ENCODE data around the gene KAZN. TPM values are rescaled to one million over a fixed set of nuclear protein-coding genes. Genes with fewer than 3 reads are reported as not detected.

The KAZN gene
- total RNA-seq, 1 donor from 2014 or later = 9.4 TPM

DNA sequence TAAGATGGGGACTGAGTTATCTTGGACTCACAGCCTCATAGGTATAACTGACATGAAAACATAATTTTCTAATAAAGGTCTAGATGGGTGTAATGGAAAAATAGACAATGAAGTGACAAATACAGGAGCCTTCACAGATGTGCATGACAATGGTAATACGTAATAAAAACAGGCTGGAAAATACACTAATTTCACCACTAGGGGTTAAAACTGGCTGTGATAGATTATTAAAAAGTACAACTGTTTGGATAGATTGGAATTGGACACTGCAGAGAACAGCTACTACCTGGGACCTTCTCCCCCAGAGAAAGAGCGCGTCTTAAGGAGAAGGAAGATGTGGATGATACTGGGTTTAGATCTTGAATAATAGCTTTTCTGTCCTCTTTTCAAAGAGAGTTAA is 9.8 kb downstream of the KAZN start:
- H3K4me3 Mint-ChIP-seq (ENCODE audit: unreplicated experiment) = no peak overlapping the region
- H3K27ac ChIP-seq (ENCODE audit: low read depth, low read length) = no peak overlapping the region
- H3K27ac Mint-ChIP-seq (ENCODE audit: unreplicated experiment) = no peak overlapping the region
- no peak overlapping the region for H3K9ac ChIP-seq (ENCODE audit: low read length)
- H3K79me2 ChIP-seq (ENCODE audit: insufficient read depth, low read length) = peaks cover 2% of the 10 kb centered on the region
- DNase-seq (ENCODE audit: low read depth) (no peak), FAIRE-seq (no peak)
- H3K9me3 ChIP-seq (ENCODE audit: insufficient read depth, low read depth, low read length) = no peaks in the 10 kb centered on the region
- no peaks in the 10 kb centered on the region for H3K36me3 Mint-ChIP-seq (ENCODE audit: low read depth, unreplicated experiment)
- H3K9me3 Mint-ChIP-seq (ENCODE audit: unreplicated experiment) = no peaks in the 10 kb centered on the region
- no peak overlapping the region for H3K4me2 ChIP-seq (ENCODE audit: low read length)
- H2AFZ ChIP-seq (ENCODE audit: low read depth, low read length) = no peak overlapping the region
- H3K36me3 ChIP-seq (ENCODE audit: insufficient read depth, low read length) = no peaks in the 10 kb centered on the region
- H3K4me1 Mint-ChIP-seq (ENCODE audit: low read depth, unreplicated experiment) = no peaks in the 10 kb centered on the region
- TF ChIP-seq CTCF (IDR thresholded peaks at IDR 0.05; ENCODE audit: insufficient read depth, low read depth, low read length) = peak; percentile 20
- TF ChIP-seq EZH2 (IDR thresholded peaks at IDR 0.05; ENCODE audit: insufficient read depth, low read length) = no peak
- no peaks in the 10 kb centered on the region for H4K20me1 ChIP-seq (ENCODE audit: insufficient read depth, low read length)
- peaks cover 35% of the 10 kb centered on the region for H3K27me3 Mint-ChIP-seq (ENCODE audit: low read depth, unreplicated experiment)
- peaks cover 2% of the 10 kb centered on the region for H3K27me3 ChIP-seq (ENCODE audit: insufficient read depth, low read length)
- H3K4me1 ChIP-seq (ENCODE audit: insufficient read depth, low read length) = no peaks in the 10 kb centered on the region
- no peak overlapping the region for H3K4me3 ChIP-seq (ENCODE audit: insufficient read depth, low read depth, low read length)

GRCh38 chr1:14610761-14611160 is 12.3 kb downstream of the KAZN start:
- Mint-ChIP-seq H3K27me3 (ENCODE audit: low read depth, unreplicated experiment) (peaks cover 30% of the 10 kb centered on the region), H3K4me1 (ENCODE audit: low read depth, unreplicated experiment) (no peaks in the 10 kb centered on the region), H3K4me3 (ENCODE audit: unreplicated experiment) (no peak overlapping the region), H3K9me3 (ENCODE audit: unreplicated experiment) (peaks cover 5% of the 10 kb centered on the region), H3K27ac (ENCODE audit: unreplicated experiment) (no peak overlapping the region), H3K36me3 (ENCODE audit: low read depth, unreplicated experiment) (no peaks in the 10 kb centered on the region)
- H3K9me3 ChIP-seq (ENCODE audit: insufficient read depth, low read depth, low read length) = no peaks in the 10 kb centered on the region
- peaks cover 2% of the 10 kb centered on the region for H3K27me3 ChIP-seq (ENCODE audit: insufficient read depth, low read length)
- no peak overlapping the region for H3K4me2 ChIP-seq (ENCODE audit: low read length)
- no peaks in the 10 kb centered on the region for H3K79me2 ChIP-seq (ENCODE audit: insufficient read depth, low read length)
- H2AFZ ChIP-seq (ENCODE audit: low read depth, low read length) = no peak overlapping the region
- no peak overlapping the region for H3K4me3 ChIP-seq (ENCODE audit: insufficient read depth, low read depth, low read length)
- no peaks in the 10 kb centered on the region for H4K20me1 ChIP-seq (ENCODE audit: insufficient read depth, low read length)
- no peak overlapping the region for H3K9ac ChIP-seq (ENCODE audit: low read length)
- TF ChIP-seq EZH2 (IDR thresholded peaks at IDR 0.05; ENCODE audit: insufficient read depth, low read length) = no peak
- TF ChIP-seq CTCF (IDR thresholded peaks at IDR 0.05; ENCODE audit: insufficient read depth, low read depth, low read length) = no peak
- no peak for FAIRE-seq
- no peak overlapping the region for H3K27ac ChIP-seq (ENCODE audit: low read depth, low read length)
- DNase-seq (ENCODE audit: low read depth) = no peak
- no peaks in the 10 kb centered on the region for H3K4me1 ChIP-seq (ENCODE audit: insufficient read depth, low read length)
- no peaks in the 10 kb centered on the region for H3K36me3 ChIP-seq (ENCODE audit: insufficient read depth, low read length)

DNA sequence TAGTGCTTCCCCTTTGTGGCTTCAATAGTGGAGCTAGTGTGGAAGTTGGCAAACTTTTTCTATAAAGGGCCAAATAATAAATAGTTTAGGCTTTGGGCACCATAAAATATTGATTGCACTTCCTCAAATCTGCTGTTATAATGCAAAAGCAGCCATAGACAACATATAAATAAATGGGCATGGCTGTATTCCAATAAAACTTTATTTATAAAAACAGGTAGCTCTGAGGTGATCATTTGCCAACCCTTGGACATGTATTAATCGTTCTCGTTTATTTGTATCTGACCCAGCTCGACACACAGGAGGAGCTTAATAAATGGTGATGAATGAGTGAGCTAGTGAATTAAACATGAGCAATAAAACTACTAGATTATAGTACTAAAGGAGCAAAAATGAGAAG is 13.3 kb downstream of the KAZN start:
- H3K4me1 Mint-ChIP-seq (ENCODE audit: low read depth, unreplicated experiment) = no peaks in the 10 kb centered on the region
- no peaks in the 10 kb centered on the region for H3K36me3 Mint-ChIP-seq (ENCODE audit: low read depth, unreplicated experiment)
- no peak overlapping the region for H3K9ac ChIP-seq (ENCODE audit: low read length)
- H3K27me3 ChIP-seq (ENCODE audit: insufficient read depth, low read length) = peaks cover 2% of the 10 kb centered on the region
- TF ChIP-seq CTCF (IDR thresholded peaks at IDR 0.05; ENCODE audit: insufficient read depth, low read depth, low read length) = no peak
- no peak for TF ChIP-seq EZH2 (IDR thresholded peaks at IDR 0.05; ENCODE audit: insufficient read depth, low read length)
- no peaks in the 10 kb centered on the region for H3K4me1 ChIP-seq (ENCODE audit: insufficient read depth, low read length)
- no peak overlapping the region for H3K27ac ChIP-seq (ENCODE audit: low read depth, low read length)
- no peaks in the 10 kb centered on the region for H3K36me3 ChIP-seq (ENCODE audit: insufficient read depth, low read length)
- no peaks in the 10 kb centered on the region for H3K9me3 ChIP-seq (ENCODE audit: insufficient read depth, low read depth, low read length)
- no peaks in the 10 kb centered on the region for H4K20me1 ChIP-seq (ENCODE audit: insufficient read depth, low read length)
- H3K4me3 Mint-ChIP-seq (ENCODE audit: unreplicated experiment) = no peak overlapping the region
- H3K27me3 Mint-ChIP-seq (ENCODE audit: low read depth, unreplicated experiment) = peaks cover 31% of the 10 kb centered on the region
- no peak overlapping the region for H3K27ac Mint-ChIP-seq (ENCODE audit: unreplicated experiment)
- DNase-seq (ENCODE audit: low read depth) (no peak), FAIRE-seq (no peak)
- H3K4me2 ChIP-seq (ENCODE audit: low read length) = no peak overlapping the region
- H3K4me3 ChIP-seq (ENCODE audit: insufficient read depth, low read depth, low read length) = no peak overlapping the region
- H3K9me3 Mint-ChIP-seq (ENCODE audit: unreplicated experiment) = peaks cover 5% of the 10 kb centered on the region
- H3K79me2 ChIP-seq (ENCODE audit: insufficient read depth, low read length) = no peaks in the 10 kb centered on the region
- no peak overlapping the region for H2AFZ ChIP-seq (ENCODE audit: low read depth, low read length)
